Panc1 (cell line): ENCODE results near the gene CD22.

ENCODE experiments used
- POLR2AphosphoS5 ChIP-seq: IDR thresholded peaks from 2 replicates; pipeline ENCODE4 v1.6.1; 2012; ENCODE audit warnings: mild to moderate bottlenecking, low read depth, low read length, moderate library complexity
- TF ChIP-seq, protein P1 (sequence below): fragments of 450-650 bp; IDR thresholded peaks from 2 replicates; pipeline ENCODE4 v1.5.1; 2017; ENCODE audit warnings: mild to moderate bottlenecking

DNA sequence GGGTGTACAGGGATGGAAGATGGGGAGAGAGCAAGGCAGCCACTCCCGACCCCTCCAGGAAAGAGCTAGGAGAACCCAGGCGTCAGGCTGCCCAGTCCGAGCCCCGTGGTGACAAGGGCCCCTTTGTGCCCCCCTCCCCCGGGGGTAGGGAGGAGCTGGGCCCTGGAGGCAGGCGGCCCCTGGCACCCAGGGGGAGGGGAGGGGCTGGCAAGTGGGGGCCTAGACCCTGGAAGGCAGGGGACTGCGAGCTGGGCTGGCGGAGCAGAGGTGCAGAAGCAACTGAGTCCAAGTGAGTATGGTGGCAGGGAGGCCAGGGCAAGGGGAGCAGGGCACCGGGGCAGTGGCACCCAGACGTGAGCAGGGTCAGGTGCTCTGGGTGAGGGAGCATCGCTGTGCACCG, 37.1 kb upstream of the CD22 start, which contains the start of gene MAG:
- TF ChIP-seq POLR2AphosphoS5: no peak
- TF ChIP-seq, protein P1, sequence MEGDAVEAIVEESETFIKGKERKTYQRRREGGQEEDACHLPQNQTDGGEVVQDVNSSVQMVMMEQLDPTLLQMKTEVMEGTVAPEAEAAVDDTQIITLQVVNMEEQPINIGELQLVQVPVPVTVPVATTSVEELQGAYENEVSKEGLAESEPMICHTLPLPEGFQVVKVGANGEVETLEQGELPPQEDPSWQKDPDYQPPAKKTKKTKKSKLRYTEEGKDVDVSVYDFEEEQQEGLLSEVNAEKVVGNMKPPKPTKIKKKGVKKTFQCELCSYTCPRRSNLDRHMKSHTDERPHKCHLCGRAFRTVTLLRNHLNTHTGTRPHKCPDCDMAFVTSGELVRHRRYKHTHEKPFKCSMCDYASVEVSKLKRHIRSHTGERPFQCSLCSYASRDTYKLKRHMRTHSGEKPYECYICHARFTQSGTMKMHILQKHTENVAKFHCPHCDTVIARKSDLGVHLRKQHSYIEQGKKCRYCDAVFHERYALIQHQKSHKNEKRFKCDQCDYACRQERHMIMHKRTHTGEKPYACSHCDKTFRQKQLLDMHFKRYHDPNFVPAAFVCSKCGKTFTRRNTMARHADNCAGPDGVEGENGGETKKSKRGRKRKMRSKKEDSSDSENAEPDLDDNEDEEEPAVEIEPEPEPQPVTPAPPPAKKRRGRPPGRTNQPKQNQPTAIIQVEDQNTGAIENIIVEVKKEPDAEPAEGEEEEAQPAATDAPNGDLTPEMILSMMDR: no peak
